WTC11 (cell line): ENCODE data around the gene WDFY4. TPM values are rescaled to one million over a fixed set of nuclear protein-coding genes. Genes with fewer than 3 reads are reported as not detected.

Experiments used
- ATAC-seq: fragments of 200-7000 bp; cut with Tn5 transposase; 2 replicates; pipeline ENCODE4 v1.10.0; 2021; ENCODE audit warnings: mild to moderate bottlenecking, moderate library complexity
- CTCF ChIA-PET: fragments of 300-600 bp; sonication (Branson Sonifier 250); formaldehyde crosslinking; loops from one replicate; lab custom pipeline; 2021; ENCODE audit warnings: antibody characterized with exemption; lab: Charles Lee
- POLR2A ChIA-PET: fragments of 350-600 bp; sonication (Branson Sonifier 250); formaldehyde crosslinking; loops from one replicate; lab custom pipeline; 2021; ENCODE audit warnings: antibody characterized with exemption; lab: Charles Lee
- DNase-seq: peaks from one replicate; pipeline ENCODE4 v3.0.0; 2021; ENCODE audit warnings: low spot score
- H3K27ac Mint-ChIP-seq: 2 replicates; pipeline ENCODE4 v1.8.0; 2021; ENCODE audit warnings: mixed read lengths
- H3K27me3 Mint-ChIP-seq: 2 replicates; pipeline ENCODE4 v1.8.0; 2021; ENCODE audit warnings: low read depth, mild to moderate bottlenecking, moderate library complexity, mixed read lengths
- H3K36me3 Mint-ChIP-seq: 2 replicates; pipeline ENCODE4 v1.8.0; 2021; ENCODE audit warnings: mixed read lengths
- H3K4me1 Mint-ChIP-seq: 2 replicates; pipeline ENCODE4 v1.8.0; 2022; ENCODE audit warnings: mixed read lengths
- H3K4me3 Mint-ChIP-seq: 2 replicates; pipeline ENCODE4 v1.8.0; 2021; ENCODE audit warnings: mild to moderate bottlenecking, moderate library complexity, mixed read lengths
- H3K9me3 Mint-ChIP-seq: 2 replicates; pipeline ENCODE4 v1.8.0; 2021; ENCODE audit warnings: mixed read lengths
- ARID4B ChIP-seq: sonication (generic); formaldehyde crosslinking; IDR thresholded peaks from 2 replicates; pipeline ENCODE4 v1.8.0; 2023; ENCODE audit warnings: missing genetic modification reagents, mild to moderate bottlenecking, borderline replicate concordance
- CBFB ChIP-seq: sonication (generic); formaldehyde crosslinking; IDR thresholded peaks from 2 replicates; pipeline ENCODE4 v1.8.1; 2022; ENCODE audit warnings: mild to moderate bottlenecking, low read depth, missing genetic modification reagents
- EMX1 ChIP-seq: fragments of 250-450 bp; sonication (Bioruptor Pico); IDR thresholded peaks from 2 replicates; pipeline ENCODE4 v1.8.0; 2021; ENCODE audit warnings: mild to moderate bottlenecking
- IRF1 ChIP-seq: sonication (generic); formaldehyde crosslinking; IDR thresholded peaks from 2 replicates; pipeline ENCODE4 v1.8.0; 2023; ENCODE audit warnings: missing genetic modification reagents
- JUN ChIP-seq: sonication (generic); formaldehyde crosslinking; IDR thresholded peaks from 2 replicates; pipeline ENCODE4 v1.8.0; 2023; ENCODE audit warnings: mild to moderate bottlenecking, missing genetic modification reagents
- KAT7 ChIP-seq: sonication (generic); formaldehyde crosslinking; IDR thresholded peaks from 2 replicates; pipeline ENCODE4 v1.8.1; 2023; ENCODE audit warnings: missing genetic modification reagents, mild to moderate bottlenecking, borderline replicate concordance
- MYBL2 ChIP-seq: sonication (generic); formaldehyde crosslinking; IDR thresholded peaks from 2 replicates; pipeline ENCODE4 v1.8.1; 2023; ENCODE audit warnings: mild to moderate bottlenecking, moderate library complexity, missing genetic modification reagents
- NR1H2 ChIP-seq: sonication (generic); formaldehyde crosslinking; IDR thresholded peaks from 2 replicates; pipeline ENCODE4 v1.9.0; 2021; ENCODE audit warnings: mild to moderate bottlenecking, moderate library complexity, missing genetic modification reagents
- TCF7 ChIP-seq: sonication (generic); formaldehyde crosslinking; IDR thresholded peaks from 2 replicates; pipeline ENCODE4 v1.8.0; 2022; ENCODE audit warnings: mild to moderate bottlenecking, low read depth, missing genetic modification reagents, moderate library complexity
- TEAD4 ChIP-seq: sonication (generic); formaldehyde crosslinking; IDR thresholded peaks from 2 replicates; pipeline ENCODE4 v1.8.0; 2022; ENCODE audit warnings: mild to moderate bottlenecking, missing genetic modification reagents
- USF1 ChIP-seq: sonication (generic); formaldehyde crosslinking; IDR thresholded peaks from 2 replicates; pipeline ENCODE4 v1.8.0; 2022; ENCODE audit warnings: mild to moderate bottlenecking, missing genetic modification reagents
- ZBTB43 ChIP-seq: sonication (generic); formaldehyde crosslinking; IDR thresholded peaks from 2 replicates; pipeline ENCODE4 v1.8.1; 2023; ENCODE audit warnings: mild to moderate bottlenecking, missing genetic modification reagents
- ZNF121 ChIP-seq: sonication (generic); formaldehyde crosslinking; IDR thresholded peaks from 2 replicates; pipeline ENCODE4 v1.8.0; 2023; ENCODE audit warnings: missing genetic modification reagents
- ZNF219 ChIP-seq: sonication (generic); formaldehyde crosslinking; IDR thresholded peaks from 2 replicates; pipeline ENCODE4 v1.8.0; 2023; ENCODE audit warnings: missing genetic modification reagents, mild to moderate bottlenecking, borderline replicate concordance
- ZNF423 ChIP-seq: fragments of 250-450 bp; sonication (Bioruptor Pico); IDR thresholded peaks from 2 replicates; pipeline ENCODE4 v2.1.2; 2022; ENCODE audit warnings: mild to moderate bottlenecking, moderate library complexity
- total RNA-seq: library from RNA; stranded (reverse); gene quantifications from 3 replicates; pipeline ENCODE4 v1.2.3, GENCODE V29; 2021
- TF ChIP-seq, protein P1 (sequence below): sonication (generic); formaldehyde crosslinking; IDR thresholded peaks from 2 replicates; pipeline ENCODE4 v1.8.1; 2023; ENCODE audit warnings: mild to moderate bottlenecking, missing genetic modification reagents
- TF ChIP-seq, protein P2 (sequence below): fragments of 250-450 bp; sonication (Bioruptor Pico); conservative IDR thresholded peaks from 2 replicates; pipeline ENCODE4 v1.9.0; 2021; ENCODE audit warnings: mild to moderate bottlenecking
- TF ChIP-seq, protein P3 (sequence below): sonication (generic); formaldehyde crosslinking; IDR thresholded peaks from 2 replicates; pipeline ENCODE4 v1.8.1; 2022; ENCODE audit warnings: mild to moderate bottlenecking, missing genetic modification reagents, moderate library complexity, borderline replicate concordance

WDFY4 gene
- total RNA-seq, 1 experiment from 2014 or later = 0.13 TPM

DNA sequence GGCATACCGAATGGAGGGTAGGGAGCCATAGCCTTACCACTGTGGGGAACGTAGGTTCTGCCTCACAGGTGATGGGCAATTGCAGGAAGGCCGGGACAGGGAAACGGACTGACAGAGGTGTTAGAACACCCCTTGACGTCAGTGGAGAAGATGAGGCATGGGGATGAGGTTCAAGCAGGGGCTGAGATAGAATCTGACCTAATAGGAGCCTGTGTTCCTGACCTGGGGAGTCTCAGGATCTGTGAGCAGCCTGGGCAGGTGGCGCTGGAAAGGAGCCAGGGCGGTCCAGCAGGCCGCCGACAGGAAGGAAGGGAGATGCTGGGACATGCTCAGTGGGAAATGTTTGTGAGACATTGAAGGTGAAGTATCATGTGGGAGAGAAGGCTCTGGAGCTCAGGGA, 109.4 kb downstream of the WDFY4 start (continued):
- TF ChIP-seq ARID4B (CRISPR knock-in tag) = no peak
- TF ChIP-seq, all 79 proteins: peak for 0

DNA sequence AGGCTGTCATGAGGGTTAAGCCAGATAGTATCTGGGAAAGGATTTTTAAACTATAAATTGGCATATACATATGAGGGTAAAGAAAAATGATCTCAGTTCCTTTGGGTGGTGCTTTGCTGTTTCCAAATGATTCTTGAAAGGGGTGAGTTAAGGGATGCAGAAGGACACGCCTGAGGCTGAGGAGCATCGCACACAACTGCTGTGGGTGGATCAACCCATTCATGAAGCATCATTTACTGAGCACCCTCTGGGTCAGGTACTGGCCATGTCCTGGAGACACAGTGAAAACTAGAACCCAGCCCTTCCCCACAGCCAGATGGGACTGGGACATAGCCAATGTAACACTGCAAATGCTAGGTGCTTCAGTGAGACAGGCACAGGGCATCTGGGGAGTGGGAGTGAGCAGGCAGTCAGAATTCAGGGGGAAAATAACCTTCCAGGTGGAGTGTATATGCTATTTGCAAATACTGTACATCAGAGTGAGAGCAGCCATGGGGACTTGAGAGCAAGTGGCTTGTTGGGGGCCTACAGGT, 112.1 kb downstream of the WDFY4 start:
- DNase-seq = no peak
- POLR2A ChIA-PET = no interaction called here
- Mint-ChIP-seq H3K4me1 (no peaks in the 10 kb centered on the region), H3K4me3 (no peak overlapping the region), H3K36me3 (no peaks in the 10 kb centered on the region), H3K27ac (no peak overlapping the region), H3K27me3 (no peaks in the 10 kb centered on the region; the same call in 1 of the 2 replicates), H3K9me3 (peaks cover 6% of the 10 kb centered on the region)
- ATAC-seq = no peak
- TF ChIP-seq USF1 (CRISPR knock-in tag) (no peak), CBFB (CRISPR knock-in tag) (no peak), MYBL2 (CRISPR knock-in tag) (no peak), TEAD4 (CRISPR knock-in tag) (no peak), ZNF219 (no peak), ZNF423 (CRISPR knock-in tag) (no peak), JUN (CRISPR knock-in tag) (no peak)
- CTCF ChIA-PET = no interaction called here

DNA sequence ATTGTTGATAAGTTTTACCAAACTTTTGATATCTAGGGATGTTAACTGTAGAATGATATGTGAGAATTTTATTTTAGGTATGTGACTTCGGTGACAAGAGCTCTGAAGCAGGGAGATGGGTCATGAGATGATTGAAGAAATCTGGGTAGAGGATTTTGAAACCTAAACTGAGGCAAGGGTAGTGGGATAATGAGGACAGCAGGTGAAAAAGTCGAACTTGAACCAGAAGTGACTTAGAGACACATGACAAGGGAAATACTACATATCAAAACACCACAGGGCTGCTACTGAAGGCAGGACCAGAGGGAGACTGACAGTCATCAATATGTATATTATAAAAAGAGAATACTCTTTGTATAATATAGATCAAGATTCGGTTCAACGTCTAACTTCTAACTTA, 113.2 kb downstream of the WDFY4 start:
- DNase-seq (no peak), ATAC-seq (no peak)
- CTCF ChIA-PET = no interaction called here
- Mint-ChIP-seq H3K27me3 (no peaks in the 10 kb centered on the region; the same call in 1 of the 2 replicates), H3K36me3 (no peaks in the 10 kb centered on the region), H3K4me3 (no peak overlapping the region), H3K4me1 (no peaks in the 10 kb centered on the region), H3K27ac (no peak overlapping the region), H3K9me3 (peaks cover 6% of the 10 kb centered on the region)
- POLR2A ChIA-PET = no interaction called here
- no peak for TF ChIP-seq NR1H2 (CRISPR knock-in tag)
- no peak for TF ChIP-seq EMX1 (CRISPR knock-in tag)
- no peak for TF ChIP-seq ZBTB43
- TF ChIP-seq, protein P1, sequence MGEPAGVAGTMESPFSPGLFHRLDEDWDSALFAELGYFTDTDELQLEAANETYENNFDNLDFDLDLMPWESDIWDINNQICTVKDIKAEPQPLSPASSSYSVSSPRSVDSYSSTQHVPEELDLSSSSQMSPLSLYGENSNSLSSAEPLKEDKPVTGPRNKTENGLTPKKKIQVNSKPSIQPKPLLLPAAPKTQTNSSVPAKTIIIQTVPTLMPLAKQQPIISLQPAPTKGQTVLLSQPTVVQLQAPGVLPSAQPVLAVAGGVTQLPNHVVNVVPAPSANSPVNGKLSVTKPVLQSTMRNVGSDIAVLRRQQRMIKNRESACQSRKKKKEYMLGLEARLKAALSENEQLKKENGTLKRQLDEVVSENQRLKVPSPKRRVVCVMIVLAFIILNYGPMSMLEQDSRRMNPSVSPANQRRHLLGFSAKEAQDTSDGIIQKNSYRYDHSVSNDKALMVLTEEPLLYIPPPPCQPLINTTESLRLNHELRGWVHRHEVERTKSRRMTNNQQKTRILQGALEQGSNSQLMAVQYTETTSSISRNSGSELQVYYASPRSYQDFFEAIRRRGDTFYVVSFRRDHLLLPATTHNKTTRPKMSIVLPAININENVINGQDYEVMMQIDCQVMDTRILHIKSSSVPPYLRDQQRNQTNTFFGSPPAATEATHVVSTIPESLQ (CRISPR knock-in tag) = no peak
- TF ChIP-seq, protein P2, sequence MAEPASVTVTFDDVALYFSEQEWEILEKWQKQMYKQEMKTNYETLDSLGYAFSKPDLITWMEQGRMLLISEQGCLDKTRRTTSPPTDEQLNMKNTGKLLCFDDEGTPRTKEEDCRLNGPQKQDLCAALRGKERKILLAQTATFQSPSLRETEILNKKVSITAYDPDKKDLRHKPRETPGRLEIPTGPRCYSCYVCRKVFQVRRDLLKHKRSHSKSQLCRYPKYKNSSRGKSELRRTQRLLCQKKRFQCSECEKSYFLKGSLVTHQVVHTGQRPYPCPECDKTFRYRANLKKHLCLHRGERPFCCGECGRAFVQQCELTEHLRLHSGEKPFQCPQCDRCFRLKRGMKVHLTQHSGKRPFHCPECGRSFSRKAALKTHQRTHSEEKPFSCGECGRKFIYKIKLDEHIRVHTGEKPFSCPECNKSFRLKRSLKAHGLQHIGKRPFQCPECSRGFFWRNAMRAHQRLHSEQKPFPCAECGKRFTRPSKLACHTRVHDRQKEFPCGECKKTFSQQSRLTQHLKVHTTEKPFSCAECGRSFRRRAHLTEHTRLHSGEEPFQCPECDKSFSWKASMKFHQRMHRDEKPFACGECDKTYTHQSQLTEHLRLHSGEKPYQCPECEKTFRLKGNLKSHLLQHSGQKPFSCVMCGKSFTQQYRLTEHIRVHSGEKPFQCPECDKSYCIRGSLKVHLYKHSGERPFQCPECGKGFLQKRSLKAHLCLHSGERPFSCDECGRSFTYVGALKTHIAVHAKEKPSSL (CRISPR knock-in tag) = no peak
- TF ChIP-seq IRF1 (CRISPR knock-in tag) = no peak
- no peak for TF ChIP-seq TCF7 (CRISPR knock-in tag)
- no peak for TF ChIP-seq ZNF121 (CRISPR knock-in tag)
- no peak for TF ChIP-seq KAT7
- TF ChIP-seq, protein P3, sequence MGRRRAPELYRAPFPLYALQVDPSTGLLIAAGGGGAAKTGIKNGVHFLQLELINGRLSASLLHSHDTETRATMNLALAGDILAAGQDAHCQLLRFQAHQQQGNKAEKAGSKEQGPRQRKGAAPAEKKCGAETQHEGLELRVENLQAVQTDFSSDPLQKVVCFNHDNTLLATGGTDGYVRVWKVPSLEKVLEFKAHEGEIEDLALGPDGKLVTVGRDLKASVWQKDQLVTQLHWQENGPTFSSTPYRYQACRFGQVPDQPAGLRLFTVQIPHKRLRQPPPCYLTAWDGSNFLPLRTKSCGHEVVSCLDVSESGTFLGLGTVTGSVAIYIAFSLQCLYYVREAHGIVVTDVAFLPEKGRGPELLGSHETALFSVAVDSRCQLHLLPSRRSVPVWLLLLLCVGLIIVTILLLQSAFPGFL (CRISPR knock-in tag) = no peak
